Spleen (tissue), 11 donors: ENCODE data around the gene U2AF1L4. TPM values are rescaled to one million over a fixed set of nuclear protein-coding genes. Genes with fewer than 3 reads are reported as not detected.
A peak's percentile ranks its signal among the peaks of the same experiment; 100 is the strongest.

Source experiments
- DNase-seq: peaks from one replicate; pipeline ENCODE4 v3.0.0-alpha.2; 2020
- H3K27ac ChIP-seq, 8 donors: fragments of 200-600 bp; sonication (generic) in 7 of 8; 1 replicate in 4 of 8; 2 replicates in 4 of 8; pipeline versions ENCODE4 v1.5.0 to v1.8.0; 2016 to 2021; ENCODE audit warnings: inconsistent platforms in 4 of 8, mild to moderate bottlenecking in 4 of 8, moderate library complexity in 1 of 8
- H3K27me3 ChIP-seq, 7 donors: fragments of 200-600 bp; sonication (generic) in 6 of 7; replicated peaks in 1 of 7; 1 replicate in 4 of 7; 2 replicates in 3 of 7; pipeline versions ENCODE4 v1.5.0 to v1.8.0; 2016 to 2021; ENCODE audit warnings: inconsistent platforms in 3 of 7, mild to moderate bottlenecking in 1 of 7
- H3K36me3 ChIP-seq, 6 donors: fragments of 200-600 bp; sonication (generic) in 5 of 6; 1 replicate in 4 of 6; 2 replicates in 2 of 6; pipeline versions ENCODE4 v1.5.0 to v1.8.0; 2016 to 2021; ENCODE audit warnings: inconsistent platforms in 2 of 6
- H3K4me1 ChIP-seq, 6 donors: fragments of 200-600 bp; sonication (generic) in 5 of 6; 1 replicate in 3 of 6; 2 replicates in 3 of 6; pipeline versions ENCODE4 v1.5.0 to v1.8.0; 2016 to 2021; ENCODE audit warnings: inconsistent platforms in 3 of 6
- H3K4me3 ChIP-seq, 8 donors: fragments of 200-600 bp; sonication (generic) in 7 of 8; 1 replicate in 4 of 8; 2 replicates in 4 of 8; pipeline versions ENCODE4 v1.5.0 to v1.8.0; 2016 to 2021; ENCODE audit warnings: inconsistent platforms in 4 of 8, mild to moderate bottlenecking in 4 of 8, moderate library complexity in 2 of 8
- H3K9me3 ChIP-seq, 8 donors: fragments of 200-600 bp; sonication (generic) in 7 of 8; 1 replicate in 4 of 8; 2 replicates in 4 of 8; pipeline versions ENCODE4 v1.5.0 to v1.8.0; 2016 to 2021; ENCODE audit warnings: inconsistent platforms in 4 of 8
- POLR2A ChIP-seq, 3 donors: fragments of 450-650 bp; IDR thresholded peaks; one replicate each; pipeline ENCODE4 v1.5.1; 2017; ENCODE audit warnings: antibody characterized with exemption in 3 of 3, mild to moderate bottlenecking in 1 of 3
- POLR2AphosphoS5 ChIP-seq, 3 donors: sonication (generic); formaldehyde crosslinking; IDR thresholded peaks; one replicate each; pipeline ENCODE4 v1.5.1; 2017; ENCODE audit warnings: antibody characterized with exemption in 3 of 3
- WGBS, 5 donors: extraction: QIAGEN DNeasy Blood & Tissue Kit in 3 of 5; methylation state at CpG; one replicate each; pipeline versions ENCODE4 v1.1.5 to v1.1.7; 2013 to 2018; 5-methylcytosine and 5-hydroxymethylcytosine counted together
- intact Hi-C: fragments of 100-400 bp; cut with DNase I; formaldehyde crosslinking; loops from one replicate; pipeline ENCODE4 v1.15.0; 2023; ENCODE audit warnings: low total_unique reads
- polyA plus RNA-seq, 3 donors: library from polyadenylated mRNA; stranded (reverse); fragments of 200-250 nt; gene quantifications; one replicate each; pipeline ENCODE4 v1.2.1, GENCODE V29; 2013
- total RNA-seq, 7 donors: library from RNA; depleted of rRNA in 3 of 7; stranded (reverse); fragments of >200 nt in 3 of 7; fragmentation: NEBNext Ultra II Directional in 4 of 7; extraction: Animal tissue kit (Norgen Biotek cat#: 25700) in 4 of 7; gene quantifications; one replicate each; pipeline versions ENCODE4 v1.1.0 to v1.2.1, GENCODE V29; 2016 to 2021
- TF ChIP-seq, protein P1 (sequence below), 11 experiments: fragments of 200-600 bp in 7 of 11; fragments of 450-650 bp in 4 of 11; sonication (generic) in 4 of 11; IDR thresholded peaks in 8 of 11; conservative IDR thresholded peaks in 3 of 11; 1 replicate in 7 of 11; 2 replicates in 4 of 11; pipeline versions ENCODE4 v1.4.0 to v1.8.0; 2016 to 2021; ENCODE audit warnings: antibody characterized with exemption in 11 of 11, inconsistent platforms in 4 of 11, mild to moderate bottlenecking in 1 of 11
- donor health status: healthy with polysubstance abuse.
- donor health status: DM: no; HTN: no; CAD: no; lungs with moderate emphysema.
- donor health status: DM: no; HTN: no; CAD: no.
- donor health status: Bipolar disorder and iron deficiency.
- donor health status: healthy.
- donor health status: DM: no; HTN: no; CAD: no.
- donor health status: DM: yes; HTN: yes; CAD: no.

Gene U2AF1L4
- total and polyA plus RNA-seq, 10 donors: 27.2 to 96.5 (median 29.9) TPM

DNA sequence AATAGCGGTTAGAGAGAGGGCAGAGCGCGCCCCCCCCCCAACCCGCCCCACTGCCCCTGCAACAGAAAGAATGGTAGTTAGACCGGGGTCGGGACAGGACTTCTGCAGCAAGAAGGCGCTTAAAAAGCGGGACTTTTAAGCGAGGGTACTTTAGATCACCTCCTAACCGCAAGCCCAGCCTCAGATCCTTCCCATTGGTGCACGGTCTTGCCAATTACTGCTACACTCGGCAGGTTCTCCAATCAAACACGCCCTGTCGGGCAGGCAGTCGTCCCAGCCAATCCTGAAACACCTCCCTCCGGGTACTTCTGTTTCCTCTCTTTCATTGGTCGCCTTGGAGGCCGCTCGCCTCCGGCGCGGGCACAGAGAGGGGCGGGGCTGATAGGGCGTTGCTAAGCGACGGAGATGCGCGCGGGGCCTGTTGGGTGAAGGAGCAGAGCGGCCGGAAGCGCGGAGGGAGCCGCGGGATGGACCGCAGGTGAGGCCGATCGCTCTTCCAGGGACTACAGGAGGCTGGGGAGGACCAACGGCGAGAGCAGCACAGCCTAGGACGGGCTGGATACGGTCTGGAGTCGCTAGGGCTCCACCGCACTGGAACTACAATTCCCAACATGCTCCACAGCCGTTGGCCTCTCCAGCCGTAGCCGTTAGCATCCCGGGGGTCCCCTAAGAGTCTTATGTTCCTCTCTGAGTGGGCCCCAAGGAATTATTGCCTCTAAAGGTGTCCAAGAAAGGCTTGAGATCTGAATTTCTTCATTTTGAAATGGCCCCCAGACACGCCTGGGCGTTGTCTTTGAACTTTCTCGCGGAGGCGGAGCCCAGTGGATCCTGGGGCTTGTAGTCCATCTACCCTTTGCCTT lies 12.8 kb upstream of the U2AF1L4 start, which contains the start of gene PROSER3:
Gene PROSER3 (plus strand): TSS at position 428 of the 860 bp plus-strand sequence. CDS start 40 bp downstream, at position 468.
- no peaks in the 10 kb centered on the region for H3K9me3 ChIP-seq
- intact Hi-C loops: no loop called here
- peak in 1 of 3 donors; percentile 13 for TF ChIP-seq POLR2A (IDR thresholded peaks at IDR 0.05)
- peak; percentile 92 to 97 (median 93) for TF ChIP-seq POLR2AphosphoS5 (IDR thresholded peaks at IDR 0.05)
- TF ChIP-seq, protein P1, sequence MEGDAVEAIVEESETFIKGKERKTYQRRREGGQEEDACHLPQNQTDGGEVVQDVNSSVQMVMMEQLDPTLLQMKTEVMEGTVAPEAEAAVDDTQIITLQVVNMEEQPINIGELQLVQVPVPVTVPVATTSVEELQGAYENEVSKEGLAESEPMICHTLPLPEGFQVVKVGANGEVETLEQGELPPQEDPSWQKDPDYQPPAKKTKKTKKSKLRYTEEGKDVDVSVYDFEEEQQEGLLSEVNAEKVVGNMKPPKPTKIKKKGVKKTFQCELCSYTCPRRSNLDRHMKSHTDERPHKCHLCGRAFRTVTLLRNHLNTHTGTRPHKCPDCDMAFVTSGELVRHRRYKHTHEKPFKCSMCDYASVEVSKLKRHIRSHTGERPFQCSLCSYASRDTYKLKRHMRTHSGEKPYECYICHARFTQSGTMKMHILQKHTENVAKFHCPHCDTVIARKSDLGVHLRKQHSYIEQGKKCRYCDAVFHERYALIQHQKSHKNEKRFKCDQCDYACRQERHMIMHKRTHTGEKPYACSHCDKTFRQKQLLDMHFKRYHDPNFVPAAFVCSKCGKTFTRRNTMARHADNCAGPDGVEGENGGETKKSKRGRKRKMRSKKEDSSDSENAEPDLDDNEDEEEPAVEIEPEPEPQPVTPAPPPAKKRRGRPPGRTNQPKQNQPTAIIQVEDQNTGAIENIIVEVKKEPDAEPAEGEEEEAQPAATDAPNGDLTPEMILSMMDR (IDR thresholded peaks at IDR 0.05 in 8 of 11, conservative IDR thresholded peaks at IDR 0.05 in 3 of 11): peak in 1 of 11 experiments; percentile 11
- peaks cover 25 to 53% (median 40%) of the 10 kb centered on the region in 6 donors for H3K4me1 ChIP-seq
- peak; percentile 99 for DNase-seq
- H3K27ac ChIP-seq: peak within 1 kb of the TSS; percentile 86 to 98 (median 96)
- 0 to 1% (median 0%) methylated on average over 30 to 53 of the region's 53 CpGs for WGBS, 5 donors
- H3K27me3 ChIP-seq: peaks cover 0 to 23% (median 4%) of the 10 kb centered on the region in 7 donors
- peaks cover 0 to 56% (median 22%) of the 10 kb centered on the region in 6 donors for H3K36me3 ChIP-seq
- H3K4me3 ChIP-seq: peak within 1 kb of the TSS; percentile 62 to 98 (median 94)

DNA sequence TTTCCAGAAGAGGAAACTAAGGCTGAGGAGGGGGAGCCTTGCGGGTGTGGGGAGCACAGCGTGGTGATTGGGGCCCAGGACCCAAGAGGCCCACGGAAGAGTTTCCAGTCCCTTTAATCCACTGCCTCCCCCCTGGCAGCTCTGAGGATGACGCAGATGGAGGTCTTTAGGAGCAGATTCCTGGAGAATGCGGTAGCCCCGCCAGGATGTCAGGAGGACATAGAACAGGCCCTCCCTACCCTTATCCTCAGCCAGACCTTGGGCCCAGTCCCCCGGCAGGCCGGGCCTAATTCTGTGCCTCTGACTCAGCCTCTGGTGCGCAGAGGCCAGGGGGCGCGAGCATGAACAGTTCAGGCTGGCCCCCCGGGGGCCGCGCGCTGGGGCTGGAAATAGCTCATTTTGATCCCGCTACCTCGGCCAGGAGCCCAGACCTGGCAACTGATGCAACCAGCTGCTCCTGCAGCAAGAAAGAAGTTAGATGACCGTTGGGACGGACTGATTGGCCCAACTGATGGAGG lies 12.1 kb upstream of the U2AF1L4 start:
- 7 to 25% (median 9%) methylated on average over 3 to 19 of the region's 19 CpGs for WGBS, 5 donors
- TF ChIP-seq, protein P1 (IDR thresholded peaks at IDR 0.05 in 8 of 11, conservative IDR thresholded peaks at IDR 0.05 in 3 of 11): no peak
- TF ChIP-seq POLR2A (IDR thresholded peaks at IDR 0.05) (no peak), POLR2AphosphoS5 (IDR thresholded peaks at IDR 0.05) (no peak)
- H3K27me3 ChIP-seq: peaks cover 0 to 23% (median 4%) of the 10 kb centered on the region in 7 donors
- H3K4me3 ChIP-seq: peak overlapping the region; percentile 33 to 98 (median 94)
- peaks cover 25 to 53% (median 40%) of the 10 kb centered on the region in 6 donors for H3K4me1 ChIP-seq
- H3K27ac ChIP-seq: peak overlapping the region in 7 of 8 donors; percentile 77 to 98 (median 96)
- peaks cover 0 to 56% (median 27%) of the 10 kb centered on the region in 6 donors for H3K36me3 ChIP-seq
- intact Hi-C loops: no loop called here
- peak; percentile 87 for DNase-seq
- H3K9me3 ChIP-seq: no peaks in the 10 kb centered on the region

DNA sequence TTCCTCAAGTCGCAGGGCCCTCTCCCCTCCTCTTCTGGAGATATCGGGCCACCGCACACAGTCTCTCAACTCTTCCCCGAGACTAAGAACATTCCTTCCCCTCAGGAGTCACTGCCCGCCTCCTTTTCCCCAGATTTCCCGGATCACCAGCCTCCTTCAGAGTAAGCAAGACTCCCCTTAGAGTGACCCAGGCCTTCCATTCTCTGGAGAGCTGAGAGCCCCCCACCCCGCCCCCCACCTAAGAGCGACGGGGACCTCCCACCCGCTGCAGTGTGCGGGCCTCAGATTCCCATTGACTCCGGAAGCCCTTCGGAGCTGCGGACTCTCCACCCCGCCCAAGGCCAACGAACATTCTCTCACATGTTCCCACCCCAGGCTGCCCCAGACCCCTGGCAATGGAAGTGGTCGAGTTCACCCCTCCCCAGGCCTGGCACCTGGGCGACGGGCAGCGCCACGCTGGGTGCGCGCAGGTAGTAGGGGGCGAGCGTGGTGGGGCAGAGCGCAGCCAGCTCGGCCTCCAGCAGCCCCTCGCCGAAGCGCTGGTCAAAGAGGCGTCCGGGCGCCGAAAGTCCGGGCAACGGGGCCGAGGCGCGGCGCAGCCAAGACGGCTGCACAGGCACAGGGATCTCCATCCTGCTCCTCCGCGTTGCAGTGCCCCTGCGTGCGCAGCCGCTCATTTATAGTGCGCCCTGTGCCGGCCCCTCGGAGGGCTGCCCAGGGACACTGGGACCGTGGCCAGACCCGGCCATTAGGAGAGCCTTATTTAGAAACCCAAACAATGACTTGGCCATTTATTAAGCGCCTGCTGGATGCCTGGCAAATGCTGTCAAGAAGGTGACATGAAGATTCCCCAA lies 11.4 kb upstream of the U2AF1L4 start, which contains the start of gene HSPB6:
Gene HSPB6 (minus strand): TSS at position 653 of the 854 bp plus-strand sequence. CDS start 21 bp downstream, at position 632.
- H3K27ac ChIP-seq: peak within 1 kb of the TSS; percentile 77 to 98 (median 96)
- WGBS, 5 donors: 8 to 25% (median 12%) methylated on average over 23 to 52 of the region's 52 CpGs
- peak; percentile 84 for DNase-seq
- no peaks in the 10 kb centered on the region for H3K9me3 ChIP-seq
- peaks cover 0 to 23% (median 4%) of the 10 kb centered on the region in 7 donors for H3K27me3 ChIP-seq
- H3K4me3 ChIP-seq: peak within 1 kb of the TSS; percentile 62 to 98 (median 94)
- H3K4me1 ChIP-seq: peaks cover 25 to 53% (median 40%) of the 10 kb centered on the region in 6 donors
- peak; percentile 19 to 56 (median 51) for TF ChIP-seq POLR2AphosphoS5 (IDR thresholded peaks at IDR 0.05)
- TF ChIP-seq, protein P1 (IDR thresholded peaks at IDR 0.05 in 8 of 11, conservative IDR thresholded peaks at IDR 0.05 in 3 of 11): no peak
- intact Hi-C loops: no loop called here
- peaks cover 0 to 56% (median 28%) of the 10 kb centered on the region in 6 donors for H3K36me3 ChIP-seq
